Thyroid gland (tissue), 4 donors: ENCODE results near the gene PTPRN2.

Source experiments
- POLR2A ChIP-seq, 2 donors: fragments of 450-650 bp; IDR thresholded peaks; one replicate each; pipeline ENCODE4 v1.6.1; 2017; ENCODE audit warnings: antibody characterized with exemption in 2 of 2, mild to moderate bottlenecking in 2 of 2, moderate library complexity in 1 of 2
- TF ChIP-seq, protein P1 (sequence below), 6 experiments: fragments of 200-600 bp in 3 of 6; fragments of 450-650 bp in 3 of 6; sonication (generic) in 3 of 6; IDR thresholded peaks; one replicate each; pipeline ENCODE4 v1.5.1; 2016 to 2019; ENCODE audit warnings: antibody characterized with exemption in 6 of 6, mild to moderate bottlenecking in 2 of 6, inconsistent platforms in 1 of 6, moderate library complexity in 1 of 6

GRCh38 chr7:158116235-158116634 is 471.4 kb downstream of the PTPRN2 start:
- TF ChIP-seq, protein P1, sequence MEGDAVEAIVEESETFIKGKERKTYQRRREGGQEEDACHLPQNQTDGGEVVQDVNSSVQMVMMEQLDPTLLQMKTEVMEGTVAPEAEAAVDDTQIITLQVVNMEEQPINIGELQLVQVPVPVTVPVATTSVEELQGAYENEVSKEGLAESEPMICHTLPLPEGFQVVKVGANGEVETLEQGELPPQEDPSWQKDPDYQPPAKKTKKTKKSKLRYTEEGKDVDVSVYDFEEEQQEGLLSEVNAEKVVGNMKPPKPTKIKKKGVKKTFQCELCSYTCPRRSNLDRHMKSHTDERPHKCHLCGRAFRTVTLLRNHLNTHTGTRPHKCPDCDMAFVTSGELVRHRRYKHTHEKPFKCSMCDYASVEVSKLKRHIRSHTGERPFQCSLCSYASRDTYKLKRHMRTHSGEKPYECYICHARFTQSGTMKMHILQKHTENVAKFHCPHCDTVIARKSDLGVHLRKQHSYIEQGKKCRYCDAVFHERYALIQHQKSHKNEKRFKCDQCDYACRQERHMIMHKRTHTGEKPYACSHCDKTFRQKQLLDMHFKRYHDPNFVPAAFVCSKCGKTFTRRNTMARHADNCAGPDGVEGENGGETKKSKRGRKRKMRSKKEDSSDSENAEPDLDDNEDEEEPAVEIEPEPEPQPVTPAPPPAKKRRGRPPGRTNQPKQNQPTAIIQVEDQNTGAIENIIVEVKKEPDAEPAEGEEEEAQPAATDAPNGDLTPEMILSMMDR (IDR thresholded peaks at IDR 0.05) = no peak
- no peak for TF ChIP-seq POLR2A (IDR thresholded peaks at IDR 0.05)
